HepG2 (cell line): ENCODE data around the gene MTRF1. TPM values are rescaled to one million over a fixed set of nuclear protein-coding genes. Genes with fewer than 3 reads are reported as not detected.

Experiments
- ATAC-seq: fragments of 200-7000 bp; cut with Tn5 transposase; 3 replicates; pipeline ENCODE4 v1.9.1; 2020; ENCODE audit warnings: mild to moderate bottlenecking, moderate library complexity
- BruUV-seq: library from RNA; stranded (reverse); fragments of 400-500 nt; replicated peaks from 2 replicates; lab custom pipeline; 2021; lab: Mats Ljungman, UMichigan
- CTCF ChIA-PET: fragments of 300-600 bp; formaldehyde crosslinking; extraction: SDS; loops from one replicate; lab custom pipeline; 2021; ENCODE audit warnings: low total read pairs, inconsistent platforms, low intra/inter-chr PET ratio; lab: Yijun Ruan, JAX
- POLR2A ChIA-PET: fragments of 350-600 bp; sonication (Branson Sonifier 250); formaldehyde crosslinking; loops from one replicate; lab custom pipeline; 2020; ENCODE audit warnings: antibody characterized with exemption, inconsistent platforms; lab: Yijun Ruan, JAX
- DNase-seq: peaks from one replicate; pipeline ENCODE4 v3.0.0-alpha.2; 2015; ENCODE audit warnings: low spot score
- FAIRE-seq: peaks from 3 replicates; lab custom pipeline; 2011; peaks lifted over from hg19 to GRCh38; lab: Jason Lieb, UNC
- H2AFZ ChIP-seq: one replicate; pipeline ENCODE4 v1.6.1; 2011; ENCODE audit warnings: low read length, inconsistent platforms
- H3K27ac ChIP-seq: fragments of 300-600 bp; 3 replicates; pipeline ENCODE4 v1.8.0; 2011; ENCODE audit warnings: mixed run types, mild to moderate bottlenecking, mixed read lengths, low read length, inconsistent platforms; ENCODE audit not compliant: insufficient read depth; ENCODE audit errors: extremely low read length
- H3K27me3 ChIP-seq, 2 experiments: fragments of 200-600 bp in 1 of 2; 2 replicates in 1 of 2; 3 replicates in 1 of 2; pipeline versions ENCODE4 v1.6.0 to v1.8.0; 2011; ENCODE audit warnings: low read length in 2 of 2, mild to moderate bottlenecking in 2 of 2, moderate library complexity in 2 of 2, inconsistent platforms in 1 of 2; ENCODE audit not compliant: insufficient read depth in 2 of 2, control insufficient read depth in 1 of 2
- H3K36me3 ChIP-seq, 2 experiments: fragments of 200-600 bp in 1 of 2; replicated peaks in 1 of 2; 2 replicates in 1 of 2; 3 replicates in 1 of 2; pipeline versions ENCODE4 v1.5.1 to v1.8.0; 2011; ENCODE audit warnings: low read length in 2 of 2, inconsistent platforms in 1 of 2; ENCODE audit not compliant: insufficient read depth in 2 of 2, control insufficient read depth in 1 of 2
- H3K4me1 ChIP-seq: 2 replicates; pipeline ENCODE4 v1.5.1; 2012; ENCODE audit warnings: low read length, inconsistent platforms; ENCODE audit not compliant: insufficient read depth
- H3K4me2 ChIP-seq: 2 replicates; pipeline ENCODE4 v1.6.0; 2011; ENCODE audit warnings: low read depth, low read length, inconsistent platforms
- H3K4me3 ChIP-seq, 3 experiments: fragments of 200-600 bp in 1 of 3; sonication (generic), shearing (Covaris generic) in 1 of 3; replicated peaks in 1 of 3; 2 replicates each; pipeline ENCODE4 v1.5.1; 2011 to 2016; ENCODE audit warnings: low read length in 3 of 3, inconsistent platforms in 2 of 3, low read depth in 2 of 3, mild to moderate bottlenecking in 2 of 3, control low read depth in 1 of 3, mixed read lengths in 1 of 3; ENCODE audit not compliant: insufficient read depth in 1 of 3
- H3K79me2 ChIP-seq: one replicate; pipeline ENCODE4 v1.6.1; 2011; ENCODE audit warnings: low read length, inconsistent platforms; ENCODE audit not compliant: insufficient read depth
- H3K9ac ChIP-seq: 2 replicates; pipeline ENCODE4 v1.6.0; 2011; ENCODE audit warnings: mild to moderate bottlenecking, low read depth, low read length, inconsistent platforms; ENCODE audit not compliant: insufficient read depth
- H3K9me3 ChIP-seq: 2 replicates; pipeline ENCODE4 v1.5.1; 2012; ENCODE audit warnings: mild to moderate bottlenecking, low read length
- H4K20me1 ChIP-seq: 2 replicates; pipeline ENCODE4 v1.6.0; 2011; ENCODE audit warnings: inconsistent platforms, mild to moderate bottlenecking, low read length, moderate library complexity; ENCODE audit not compliant: insufficient read depth
- CCDC6 ChIP-seq: sonication (generic); formaldehyde crosslinking; IDR thresholded peaks from 2 replicates; pipeline ENCODE4 v1.8.1; 2022; ENCODE audit warnings: mild to moderate bottlenecking, missing genetic modification reagents, moderate library complexity
- DNMT1 ChIP-seq: sonication (generic); formaldehyde crosslinking; IDR thresholded peaks from 2 replicates; pipeline ENCODE4 v1.5.1; 2020; ENCODE audit warnings: mild to moderate bottlenecking, missing genetic modification reagents
- ZNF253 ChIP-seq: sonication (generic); formaldehyde crosslinking; IDR thresholded peaks from 2 replicates; pipeline ENCODE4 v1.8.0; 2022; ENCODE audit warnings: mild to moderate bottlenecking, missing genetic modification reagents, borderline replicate concordance
- ZNF350 ChIP-seq: sonication (generic); formaldehyde crosslinking; IDR thresholded peaks from 2 replicates; pipeline ENCODE4 v1.4.0; 2020; ENCODE audit warnings: mild to moderate bottlenecking, low read depth, missing genetic modification reagents, borderline replicate concordance
- ZNF543 ChIP-seq: sonication (generic); formaldehyde crosslinking; IDR thresholded peaks from 2 replicates; pipeline ENCODE4 v1.4.0; 2020; ENCODE audit warnings: mild to moderate bottlenecking, missing genetic modification reagents
- ZNF550 ChIP-seq: sonication (generic); formaldehyde crosslinking; IDR thresholded peaks from 2 replicates; pipeline ENCODE4 v1.4.0; 2020; ENCODE audit warnings: mild to moderate bottlenecking, missing genetic modification reagents, borderline replicate concordance
- WGBS: methylation state at CpG from one replicate; pipeline ENCODE4 v1.1.6; 2017; ENCODE audit warnings: low lambda C conversion rate; 5-methylcytosine and 5-hydroxymethylcytosine counted together
- in situ Hi-C: cut with HindIII; loops from 2 replicates; pipeline ENCODE4 v1.10.0; 2017; ENCODE audit warnings: low pct_unique_long_range_greater_than_20kb; ENCODE audit not compliant: extremely low pct_ligation_motif_present
- intact Hi-C: fragments of 100-400 bp; cut with micrococcal nuclease; formaldehyde crosslinking; loops from one replicate; pipeline ENCODE4 v1.10.0; 2022; ENCODE audit not compliant: unreplicated experiment
- polyA plus RNA-seq, 8 experiments: library from polyadenylated mRNA; depleted of rRNA in 3 of 8; stranded (reverse) in 7 of 8; unstranded in 1 of 8; fragments of >200 nt; fragmentation: Illumina TruSeq in 4 of 8; extraction: Trizol in 4 of 8; gene quantifications; 2 replicates each; pipeline versions ENCODE4 v1.2.1 to v1.2.3, GENCODE V29; 2011 to 2016; ENCODE audit warnings: low read depth in 4 of 8, missing spikeins in 1 of 8, mixed read lengths in 1 of 8; ENCODE audit not compliant: insufficient read depth in 1 of 8
- total RNA-seq, 5 experiments: library from RNA; depleted of rRNA; stranded (reverse); fragments of >200 nt; fragmentation: Illumina TruSeq; extraction: Trizol; gene quantifications; 2 replicates each; pipeline ENCODE4 v1.2.3, GENCODE V29; 2016; ENCODE audit warnings: low read depth in 1 of 5
- TF ChIP-seq, protein P1 (sequence below): sonication (generic); formaldehyde crosslinking; IDR thresholded peaks from 2 replicates; pipeline ENCODE4 v1.4.0; 2020; ENCODE audit warnings: missing genetic modification reagents
- TF ChIP-seq, protein P2 (sequence below): sonication (generic); formaldehyde crosslinking; IDR thresholded peaks from 2 replicates; pipeline ENCODE4 v1.4.0; 2020; ENCODE audit warnings: missing genetic modification reagents, borderline replicate concordance
- TF ChIP-seq, protein P3 (sequence below): sonication (generic); formaldehyde crosslinking; IDR thresholded peaks from 2 replicates; pipeline ENCODE4 v1.5.1; 2020; ENCODE audit warnings: missing genetic modification reagents, mild to moderate bottlenecking, borderline replicate concordance

The MTRF1 gene
- total and polyA plus RNA-seq, 2 of the 13 experiments (the other 11 are each of a cell fraction or from before 2014, with no cell fraction given): 21.6 to 27.2 TPM

DNA sequence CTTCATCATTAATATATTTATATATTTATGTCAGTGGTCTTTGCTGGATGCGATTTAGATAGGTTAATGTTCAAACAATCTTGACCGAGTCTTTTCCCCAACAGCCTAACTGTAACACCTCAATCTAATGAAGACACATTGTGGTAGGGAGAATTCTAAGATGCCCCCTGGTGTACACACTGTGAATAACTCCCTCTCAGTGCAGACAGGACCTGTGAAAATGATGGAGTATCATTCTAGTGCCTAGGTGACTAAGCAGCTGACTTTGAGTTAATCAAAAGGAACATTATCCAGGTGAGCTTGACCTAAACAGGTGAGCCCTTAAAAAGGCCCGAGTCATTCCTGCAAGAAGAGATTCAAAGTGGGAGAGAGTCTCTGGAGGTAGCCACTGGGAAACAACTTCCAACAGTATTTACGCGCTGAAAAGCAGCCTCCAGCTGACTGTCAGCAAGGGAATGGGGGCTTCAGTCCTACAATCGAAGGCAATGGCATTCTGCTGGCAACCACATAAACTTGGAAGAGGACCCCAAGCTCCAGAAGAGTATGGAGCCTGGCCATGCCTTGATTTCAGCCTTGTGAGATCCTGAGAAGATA, 41.0 kb downstream of the MTRF1 start (continued):
- no peak for TF ChIP-seq CCDC6 (CRISPR knock-in tag)
- TF ChIP-seq, protein P1, sequence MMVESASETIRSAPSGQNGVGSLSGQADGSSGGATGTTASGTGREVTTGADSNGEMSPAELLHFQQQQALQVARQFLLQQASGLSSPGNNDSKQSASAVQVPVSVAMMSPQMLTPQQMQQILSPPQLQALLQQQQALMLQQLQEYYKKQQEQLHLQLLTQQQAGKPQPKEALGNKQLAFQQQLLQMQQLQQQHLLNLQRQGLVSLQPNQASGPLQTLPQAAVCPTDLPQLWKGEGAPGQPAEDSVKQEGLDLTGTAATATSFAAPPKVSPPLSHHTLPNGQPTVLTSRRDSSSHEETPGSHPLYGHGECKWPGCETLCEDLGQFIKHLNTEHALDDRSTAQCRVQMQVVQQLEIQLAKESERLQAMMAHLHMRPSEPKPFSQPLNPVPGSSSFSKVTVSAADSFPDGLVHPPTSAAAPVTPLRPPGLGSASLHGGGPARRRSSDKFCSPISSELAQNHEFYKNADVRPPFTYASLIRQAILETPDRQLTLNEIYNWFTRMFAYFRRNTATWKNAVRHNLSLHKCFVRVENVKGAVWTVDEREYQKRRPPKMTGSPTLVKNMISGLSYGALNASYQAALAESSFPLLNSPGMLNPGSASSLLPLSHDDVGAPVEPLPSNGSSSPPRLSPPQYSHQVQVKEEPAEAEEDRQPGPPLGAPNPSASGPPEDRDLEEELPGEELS (CRISPR knock-in tag): no peak
- TF ChIP-seq ZNF253 (CRISPR knock-in tag): no peak
- no peak for TF ChIP-seq ZNF350 (CRISPR knock-in tag)
- no peak for TF ChIP-seq ZNF543
- TF ChIP-seq ZNF550 (CRISPR knock-in tag): no peak
- no peak for TF ChIP-seq DNMT1 (CRISPR knock-in tag)
- TF ChIP-seq, all 625 proteins: peak for 9

DNA sequence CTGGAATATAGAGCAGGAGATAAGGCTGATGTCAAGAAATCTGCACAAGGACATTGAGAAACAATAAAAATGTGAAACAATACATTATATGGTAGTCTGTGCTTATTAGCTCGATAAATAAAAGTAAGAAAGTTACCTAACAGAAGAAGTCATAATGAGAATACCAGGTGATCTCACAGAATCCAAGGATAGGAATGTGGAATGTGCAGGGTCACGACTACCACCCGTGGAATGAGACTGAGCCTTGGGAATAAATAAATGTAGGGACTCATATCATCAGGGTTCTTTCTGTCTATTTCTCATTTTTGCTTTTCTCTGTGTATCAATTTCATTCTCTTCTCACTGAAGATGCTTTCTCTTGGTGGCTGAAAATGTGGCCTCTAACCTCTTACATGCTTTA, 43.0 kb downstream of the MTRF1 start:
- BruUV-seq: no TSS peak
- no peaks in the 10 kb centered on the region for H4K20me1 ChIP-seq
- no peak for FAIRE-seq
- H3K4me3 ChIP-seq: no peak overlapping the region
- POLR2A ChIA-PET: no interaction called here
- H2AFZ ChIP-seq: no peak overlapping the region
- in situ Hi-C loops (loop anchor here (5.0 kb wide), 1 partner anchor 148 kb away; no protein-coding TSS in a partner anchor), intact Hi-C loops (no loop called here)
- peaks cover 11% of the 10 kb centered on the region; the same call in 1 of the 2 replicates for H3K4me1 ChIP-seq
- H3K9ac ChIP-seq: no peak overlapping the region
- H3K79me2 ChIP-seq: no peaks in the 10 kb centered on the region
- 96% methylated on average over 3 of the region's 3 CpGs for WGBS
- TF ChIP-seq, protein P2, sequence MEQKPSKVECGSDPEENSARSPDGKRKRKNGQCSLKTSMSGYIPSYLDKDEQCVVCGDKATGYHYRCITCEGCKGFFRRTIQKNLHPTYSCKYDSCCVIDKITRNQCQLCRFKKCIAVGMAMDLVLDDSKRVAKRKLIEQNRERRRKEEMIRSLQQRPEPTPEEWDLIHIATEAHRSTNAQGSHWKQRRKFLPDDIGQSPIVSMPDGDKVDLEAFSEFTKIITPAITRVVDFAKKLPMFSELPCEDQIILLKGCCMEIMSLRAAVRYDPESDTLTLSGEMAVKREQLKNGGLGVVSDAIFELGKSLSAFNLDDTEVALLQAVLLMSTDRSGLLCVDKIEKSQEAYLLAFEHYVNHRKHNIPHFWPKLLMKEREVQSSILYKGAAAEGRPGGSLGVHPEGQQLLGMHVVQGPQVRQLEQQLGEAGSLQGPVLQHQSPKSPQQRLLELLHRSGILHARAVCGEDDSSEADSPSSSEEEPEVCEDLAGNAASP (CRISPR knock-in tag): no peak
- TF ChIP-seq, protein P3, sequence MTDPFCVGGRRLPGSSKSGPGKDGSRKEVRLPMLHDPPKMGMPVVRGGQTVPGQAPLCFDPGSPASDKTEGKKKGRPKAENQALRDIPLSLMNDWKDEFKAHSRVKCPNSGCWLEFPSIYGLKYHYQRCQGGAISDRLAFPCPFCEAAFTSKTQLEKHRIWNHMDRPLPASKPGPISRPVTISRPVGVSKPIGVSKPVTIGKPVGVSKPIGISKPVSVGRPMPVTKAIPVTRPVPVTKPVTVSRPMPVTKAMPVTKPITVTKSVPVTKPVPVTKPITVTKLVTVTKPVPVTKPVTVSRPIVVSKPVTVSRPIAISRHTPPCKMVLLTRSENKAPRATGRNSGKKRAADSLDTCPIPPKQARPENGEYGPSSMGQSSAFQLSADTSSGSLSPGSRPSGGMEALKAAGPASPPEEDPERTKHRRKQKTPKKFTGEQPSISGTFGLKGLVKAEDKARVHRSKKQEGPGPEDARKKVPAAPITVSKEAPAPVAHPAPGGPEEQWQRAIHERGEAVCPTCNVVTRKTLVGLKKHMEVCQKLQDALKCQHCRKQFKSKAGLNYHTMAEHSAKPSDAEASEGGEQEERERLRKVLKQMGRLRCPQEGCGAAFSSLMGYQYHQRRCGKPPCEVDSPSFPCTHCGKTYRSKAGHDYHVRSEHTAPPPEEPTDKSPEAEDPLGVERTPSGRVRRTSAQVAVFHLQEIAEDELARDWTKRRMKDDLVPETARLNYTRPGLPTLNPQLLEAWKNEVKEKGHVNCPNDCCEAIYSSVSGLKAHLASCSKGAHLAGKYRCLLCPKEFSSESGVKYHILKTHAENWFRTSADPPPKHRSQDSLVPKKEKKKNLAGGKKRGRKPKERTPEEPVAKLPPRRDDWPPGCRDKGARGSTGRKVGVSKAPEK (CRISPR knock-in tag): no peak
- no peak overlapping the region for H3K27ac ChIP-seq
- CTCF ChIA-PET: no interaction called here
- H3K27me3 ChIP-seq: no peaks in the 10 kb centered on the region
- no peak overlapping the region for H3K4me2 ChIP-seq
- H3K9me3 ChIP-seq: no peaks in the 10 kb centered on the region
- H3K36me3 ChIP-seq: peaks cover 2 to 12% of the 10 kb centered on the region in 2 experiments
- DNase-seq: no peak
- ATAC-seq: no peak
